Stimulated activated CD8-positive, alpha-beta memory T cell treated with anti-CD3 and anti-CD28 coated beads, Interleukin-7, amount 100 ng/mL, for 1 hour (primary cell): ENCODE measurements around the gene WLS.
"Not testable (repeated sequence)": the region's sequence is repeated elsewhere in the genome, so short reads cannot be mapped to it uniquely, and the experiment has no call there.

Experiments used
- DNase-seq, 2 donors: peaks; one replicate each; pipeline ENCODE4 v3.0.0-alpha.2; 2020; ENCODE audit warnings: low read depth in 2 of 2

WLS gene

DNA sequence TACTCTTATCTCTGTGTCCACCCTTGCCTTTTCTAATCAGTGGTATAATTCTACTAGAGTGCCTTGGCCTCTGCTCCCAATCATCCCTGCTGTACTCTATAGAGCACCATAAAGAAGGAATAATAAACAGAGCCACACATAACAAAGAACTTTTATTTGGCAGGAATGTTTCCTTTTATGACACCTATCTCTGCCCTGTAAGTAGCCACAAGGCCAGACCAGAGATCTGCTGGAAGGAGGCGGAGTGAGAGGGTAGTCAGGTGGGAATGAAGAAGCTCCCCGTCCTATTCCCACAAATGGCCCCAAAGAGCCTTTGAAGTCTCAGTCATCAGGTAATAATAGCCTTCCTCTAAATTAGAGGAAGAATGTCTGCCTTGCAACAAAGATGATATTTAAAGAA is 32.7 kb downstream of the WLS start:
- DNase-seq: no peak

- DNase-seq: no peak
Measured at GRCh38 chr1:68198752-68199151, 33.6 kb downstream of the WLS start.

GRCh38 chr1:68197891-68198290 is 34.4 kb downstream of the WLS start:
- DNase-seq: no peak

GRCh38 chr1:68197461-68197860 is 34.9 kb downstream of the WLS start:
- DNase-seq: no peak

- no peak for DNase-seq
Measured at GRCh38 chr1:68196676-68197075, 35.6 kb downstream of the WLS start.

DNA sequence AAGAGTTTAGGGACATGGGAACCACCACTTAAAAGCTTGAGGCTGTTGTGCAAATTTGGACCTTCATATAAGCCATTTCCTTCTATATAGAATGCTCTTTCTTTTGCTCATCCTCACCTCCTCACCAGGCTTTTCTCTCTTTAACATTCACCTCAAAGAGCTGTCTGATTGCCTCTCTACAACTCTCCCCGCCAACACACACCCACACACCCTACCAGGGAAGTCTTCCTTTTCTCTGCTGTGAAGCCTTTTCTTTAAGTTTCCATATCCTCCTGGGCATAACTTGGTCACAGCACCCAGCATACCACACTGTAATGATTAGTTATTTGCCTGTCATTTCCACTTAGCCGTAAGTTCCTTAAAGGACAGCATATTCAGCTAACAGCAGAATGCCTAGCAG is 40.6 kb downstream of the WLS start:
- no peak for DNase-seq

GRCh38 chr1:68188644-68189340 is 43.5 kb downstream of the WLS start:
- no peak for DNase-seq

- no peak for DNase-seq
Measured at GRCh38 chr1:68188060-68188538, 44.2 kb downstream of the WLS start.

- DNase-seq: no peak
Measured at GRCh38 chr1:68185743-68186142, 46.6 kb downstream of the WLS start.

- DNase-seq: no peak
Measured at GRCh38 chr1:68183895-68184294, 48.4 kb downstream of the WLS start.

GRCh38 chr1:68181165-68181556 is 51.2 kb downstream of the WLS start:
- no peak for DNase-seq

- no peak for DNase-seq
Measured at GRCh38 chr1:68180441-68181164, 51.7 kb downstream of the WLS start.

DNA sequence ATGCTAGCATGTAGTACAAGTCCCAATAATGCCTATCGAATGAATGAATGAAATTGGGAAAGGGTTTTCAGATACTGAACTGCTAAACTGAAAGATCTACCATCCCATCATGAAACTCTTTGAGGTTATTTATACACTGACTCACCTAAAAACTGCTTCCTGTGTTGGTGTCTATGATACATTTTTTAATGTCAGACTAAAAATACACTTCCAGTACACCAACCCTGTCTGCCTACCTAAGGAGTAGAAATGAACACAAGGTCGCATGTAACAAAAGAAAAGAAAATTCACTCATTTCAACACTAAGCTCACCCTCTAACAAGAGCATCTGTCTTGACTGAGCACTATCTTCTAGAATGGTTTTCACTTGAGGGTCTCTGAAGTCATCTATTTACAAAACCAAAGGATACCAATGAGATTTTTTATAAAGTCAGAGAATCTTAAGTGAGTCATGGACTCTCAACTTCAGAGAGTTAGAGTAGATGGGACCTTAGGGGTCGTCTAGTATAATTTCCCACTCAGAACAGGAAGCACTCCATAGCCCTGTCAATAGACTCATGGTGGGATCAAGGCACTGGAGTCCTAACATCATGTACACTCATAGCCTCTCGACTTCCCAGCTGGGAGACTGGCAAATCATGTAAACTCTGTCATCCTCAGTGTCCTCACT is 53.4 kb downstream of the WLS start:
- DNase-seq: no peak

GRCh38 chr1:68175621-68176398 is 56.5 kb downstream of the WLS start:
- no peak for DNase-seq

GRCh38 chr1:68174738-68175113 is 57.6 kb downstream of the WLS start:
- no peak for DNase-seq

- no peak for DNase-seq
Measured at GRCh38 chr1:68173936-68174737, 58.2 kb downstream of the WLS start.

GRCh38 chr1:68173283-68173935 is 58.9 kb downstream of the WLS start:
- no peak for DNase-seq

- DNase-seq: not testable (repeated sequence)
Measured at GRCh38 chr1:68171795-68172194, 60.5 kb downstream of the WLS start.

DNA sequence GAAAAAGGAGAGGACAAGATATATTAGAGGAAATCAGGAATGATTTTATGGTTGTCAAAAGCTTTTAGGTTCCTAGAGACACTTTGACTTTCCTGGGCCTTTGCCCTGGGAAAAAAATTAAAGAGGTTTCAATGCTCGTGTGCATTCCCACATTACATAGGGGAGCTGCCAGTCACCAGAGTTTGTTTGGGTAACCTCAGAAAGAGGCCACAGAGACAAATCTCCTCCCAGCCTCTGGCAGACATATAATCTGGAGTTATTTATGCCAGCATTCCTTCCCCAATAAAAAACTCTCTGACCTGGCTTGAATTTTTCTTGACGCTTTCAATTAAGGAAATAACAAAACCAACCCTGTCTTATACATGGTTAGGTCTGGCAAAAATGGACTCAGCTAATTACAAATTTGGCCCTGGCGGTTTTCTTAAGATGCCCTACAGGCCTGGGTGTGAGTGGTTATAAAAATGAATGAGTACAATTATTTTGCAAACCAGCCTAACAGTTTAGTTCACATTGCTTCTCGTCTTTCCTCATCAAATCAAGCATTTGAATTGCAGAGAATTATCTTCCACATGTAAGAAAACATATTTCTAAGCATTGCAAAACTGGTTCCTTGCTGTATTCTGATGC is 63.7 kb downstream of the WLS start:
- no peak for DNase-seq

DNA sequence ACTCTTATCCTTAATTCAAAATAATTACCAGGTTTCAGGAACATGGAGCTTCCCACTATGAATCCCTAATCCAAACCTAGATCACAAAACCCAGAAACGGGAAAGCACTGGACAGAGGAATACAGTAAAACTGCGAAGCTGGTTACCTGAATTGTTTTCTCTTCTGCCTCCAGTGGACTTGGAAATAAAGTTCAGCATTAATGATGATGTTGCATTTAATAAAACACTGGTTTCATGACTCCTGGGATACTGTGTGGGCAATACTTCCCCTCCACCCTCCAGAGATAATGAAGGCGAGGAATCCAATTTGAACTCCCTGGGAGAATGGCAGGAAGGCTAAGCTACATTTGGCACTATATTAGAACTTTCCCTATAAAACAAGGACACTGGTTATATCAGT is 65.1 kb downstream of the WLS start:
- DNase-seq: no peak
